Erythroblast (primary cell): ENCODE data around the gene CTSF.
"Not testable (repeated sequence)": the region's sequence is repeated elsewhere in the genome, so short reads cannot be mapped to it uniquely, and the experiment has no call there.

Experiments
- GATA1 ChIP-seq: IDR thresholded peaks from 2 replicates; pipeline ENCODE4 v1.6.1; 2011; ENCODE audit warnings: low read depth, mild to moderate bottlenecking, control low read depth, low read length, moderate library complexity
- POLR2A ChIP-seq: IDR thresholded peaks from 2 replicates; pipeline ENCODE4 v1.6.1; 2011; ENCODE audit warnings: mild to moderate bottlenecking, low read length

GRCh38 chr11:66582565-66583147 lies 14.2 kb upstream of the CTSF start:
- TF ChIP-seq POLR2A, GATA1: not testable (repeated sequence)
